Measurements from ENCODE around the gene ARHGEF25.
A peak's percentile ranks its signal among the peaks of the same experiment; 100 is the strongest.
"Not testable (repeated sequence)": the region's sequence is repeated elsewhere in the genome, so short reads cannot be mapped to it uniquely, and the experiment has no call there.

ARHGEF25 gene

DNA sequence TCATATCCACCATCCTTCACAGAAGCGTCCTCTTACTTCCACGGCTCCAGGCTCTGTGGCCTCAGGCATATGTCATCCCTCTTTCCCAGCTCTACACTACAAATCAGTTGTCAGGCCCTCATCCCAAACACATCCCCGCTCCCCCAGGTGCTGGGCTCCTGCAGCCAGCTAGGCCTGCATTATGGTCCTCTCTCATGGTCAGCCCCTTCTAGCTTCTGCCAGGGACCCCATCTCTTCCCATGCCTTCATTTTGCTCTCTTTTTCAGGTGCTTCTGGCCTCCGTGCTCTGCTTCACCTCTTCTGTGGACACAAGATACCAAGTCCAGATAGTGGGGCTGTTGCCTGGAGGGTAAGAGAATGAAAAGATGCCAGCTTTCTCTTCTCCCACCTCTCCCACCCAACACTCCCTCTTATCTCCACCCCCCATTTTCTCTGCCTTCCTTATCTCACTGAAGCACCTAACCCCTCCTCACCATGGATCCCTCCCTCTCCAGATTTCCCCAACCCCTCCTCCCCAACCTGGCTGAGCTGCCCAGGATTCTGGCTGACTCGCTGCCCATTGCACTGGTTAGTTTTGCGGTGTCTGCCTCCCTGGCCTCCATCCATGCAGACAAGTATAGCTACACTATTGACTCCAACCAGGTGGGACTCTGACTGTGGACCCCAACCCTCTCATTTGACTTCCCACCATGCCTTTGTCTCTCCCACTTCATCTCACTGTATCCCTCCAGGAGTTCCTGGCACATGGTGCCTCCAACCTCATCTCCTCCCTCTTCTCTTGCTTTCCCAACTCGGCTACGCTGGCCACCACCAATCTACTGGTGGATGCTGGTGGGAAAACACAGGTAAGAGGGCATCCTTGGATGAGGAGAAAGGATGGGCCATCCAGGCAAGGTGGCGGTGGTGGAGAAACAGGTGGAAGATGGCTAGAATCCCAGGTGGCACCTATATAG, 11.3 kb downstream of the ARHGEF25 start:
- DNase-seq: no peak

DNA sequence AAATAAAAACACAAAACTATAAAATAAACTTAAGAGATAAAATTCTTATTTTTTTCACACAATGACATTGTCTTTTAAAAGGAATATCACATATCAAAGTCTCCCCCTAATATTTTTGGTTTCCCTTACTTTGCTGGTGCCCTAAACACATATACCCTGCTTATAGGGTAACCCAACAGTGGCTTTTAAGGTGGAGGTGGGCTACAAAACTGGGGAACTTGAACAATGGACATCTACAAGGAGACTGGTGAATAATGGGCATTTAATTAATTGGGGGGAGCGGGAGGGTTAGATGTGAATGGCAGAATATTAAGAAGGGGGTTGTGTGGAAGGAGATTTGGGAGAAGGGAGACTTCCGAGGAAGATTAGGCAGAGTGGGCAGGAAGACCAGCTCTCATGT, 12.2 kb downstream of the ARHGEF25 start:
- no peak for DNase-seq

DNA sequence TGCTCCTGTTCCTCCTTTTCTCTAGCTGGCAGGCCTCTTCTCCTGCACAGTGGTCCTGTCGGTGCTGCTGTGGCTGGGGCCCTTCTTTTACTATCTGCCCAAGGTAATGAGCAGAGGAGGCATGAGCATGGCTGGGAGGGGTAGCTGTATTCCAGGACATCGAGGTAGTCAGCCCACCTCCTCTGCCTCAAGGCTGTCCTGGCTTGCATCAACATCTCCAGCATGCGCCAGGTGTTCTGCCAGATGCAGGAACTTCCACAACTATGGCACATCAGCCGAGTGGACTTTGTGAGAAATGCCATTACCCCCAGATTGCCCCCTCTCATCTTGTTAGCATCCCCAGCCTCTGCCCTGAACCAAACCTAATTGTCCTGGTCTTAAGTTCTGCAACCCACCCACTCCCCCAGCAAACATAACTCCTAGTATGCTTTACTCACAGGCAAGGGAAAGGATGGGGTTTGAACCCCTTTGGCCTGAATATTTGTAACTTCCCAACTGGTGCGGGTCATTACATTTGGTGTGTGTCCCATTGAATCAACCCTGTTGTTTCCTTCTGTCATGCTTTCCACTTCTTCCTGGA, 12.7 kb downstream of the ARHGEF25 start:
- no peak for DNase-seq

DNA sequence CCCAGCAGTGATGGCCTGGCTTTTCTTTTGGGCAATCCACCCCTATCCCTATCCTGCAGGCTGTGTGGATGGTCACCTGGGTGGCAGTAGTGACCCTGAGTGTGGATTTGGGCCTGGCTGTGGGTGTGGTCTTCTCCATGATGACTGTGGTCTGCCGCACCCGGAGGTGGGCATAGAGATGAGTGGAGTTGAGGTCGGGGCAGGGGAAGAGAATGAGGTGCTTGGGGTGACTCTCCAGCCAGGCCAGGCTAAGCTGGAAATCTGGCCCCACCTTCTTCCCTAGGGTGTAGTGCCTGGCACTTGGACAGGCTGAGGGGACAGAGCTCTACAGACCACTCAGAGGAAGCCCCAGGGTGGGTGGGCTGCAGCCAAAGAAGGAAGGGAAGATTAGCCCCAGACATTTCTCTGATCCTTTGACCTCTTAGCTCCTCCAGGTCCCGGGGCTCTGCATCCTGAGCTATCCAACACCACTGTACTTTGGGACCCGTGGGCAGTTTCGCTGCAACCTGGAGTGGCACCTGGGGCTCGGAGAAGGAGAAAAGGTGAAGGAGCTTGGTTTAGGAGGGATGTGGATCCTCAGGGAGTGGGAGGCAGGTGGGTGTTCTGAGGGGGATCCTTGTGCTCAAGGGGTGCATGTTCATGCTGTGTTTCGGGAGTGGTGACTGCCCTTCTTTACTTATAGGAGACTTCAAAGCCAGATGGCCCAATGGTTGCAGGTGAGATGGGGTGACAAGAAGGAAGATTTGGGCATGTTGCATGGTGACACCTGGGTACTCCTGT, 13.4 kb downstream of the ARHGEF25 start:
- DNase-seq: no peak

DNA sequence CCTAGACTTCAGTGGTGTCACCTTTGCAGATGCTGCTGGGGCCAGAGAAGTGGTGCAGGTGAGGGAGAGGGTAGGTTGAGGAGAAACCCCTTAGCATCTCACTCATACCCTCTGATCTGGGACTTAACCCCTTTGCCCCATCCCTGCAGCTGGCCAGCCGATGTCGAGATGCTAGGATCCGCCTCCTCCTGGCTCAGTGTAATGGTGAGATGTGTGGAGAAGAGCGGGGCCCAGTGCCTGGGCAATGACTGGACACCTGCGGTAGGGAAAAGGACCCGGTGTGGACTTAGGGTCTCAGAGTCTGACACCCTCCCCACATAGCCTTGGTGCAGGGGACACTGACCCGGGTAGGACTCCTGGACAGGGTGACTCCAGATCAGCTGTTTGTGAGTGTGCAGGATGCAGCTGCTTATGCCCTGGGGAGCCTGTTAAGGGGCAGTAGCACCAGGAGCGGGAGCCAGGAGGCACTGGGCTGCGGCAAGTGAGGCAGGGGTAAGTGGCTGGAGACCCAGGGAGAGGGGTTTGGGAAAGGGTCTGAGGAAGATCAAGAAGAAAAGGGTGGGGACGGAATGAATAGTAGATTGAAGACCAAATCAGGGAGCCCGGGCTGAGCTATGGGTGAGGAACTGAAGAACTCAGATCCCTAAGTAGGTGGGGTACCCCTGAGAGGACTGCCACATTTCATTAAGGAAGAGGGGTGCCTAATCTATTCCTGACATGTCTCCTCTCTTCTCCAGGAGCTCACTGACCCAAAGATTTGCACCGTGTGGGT, 14.2 kb downstream of the ARHGEF25 start:
- no peak for DNase-seq

DNA sequence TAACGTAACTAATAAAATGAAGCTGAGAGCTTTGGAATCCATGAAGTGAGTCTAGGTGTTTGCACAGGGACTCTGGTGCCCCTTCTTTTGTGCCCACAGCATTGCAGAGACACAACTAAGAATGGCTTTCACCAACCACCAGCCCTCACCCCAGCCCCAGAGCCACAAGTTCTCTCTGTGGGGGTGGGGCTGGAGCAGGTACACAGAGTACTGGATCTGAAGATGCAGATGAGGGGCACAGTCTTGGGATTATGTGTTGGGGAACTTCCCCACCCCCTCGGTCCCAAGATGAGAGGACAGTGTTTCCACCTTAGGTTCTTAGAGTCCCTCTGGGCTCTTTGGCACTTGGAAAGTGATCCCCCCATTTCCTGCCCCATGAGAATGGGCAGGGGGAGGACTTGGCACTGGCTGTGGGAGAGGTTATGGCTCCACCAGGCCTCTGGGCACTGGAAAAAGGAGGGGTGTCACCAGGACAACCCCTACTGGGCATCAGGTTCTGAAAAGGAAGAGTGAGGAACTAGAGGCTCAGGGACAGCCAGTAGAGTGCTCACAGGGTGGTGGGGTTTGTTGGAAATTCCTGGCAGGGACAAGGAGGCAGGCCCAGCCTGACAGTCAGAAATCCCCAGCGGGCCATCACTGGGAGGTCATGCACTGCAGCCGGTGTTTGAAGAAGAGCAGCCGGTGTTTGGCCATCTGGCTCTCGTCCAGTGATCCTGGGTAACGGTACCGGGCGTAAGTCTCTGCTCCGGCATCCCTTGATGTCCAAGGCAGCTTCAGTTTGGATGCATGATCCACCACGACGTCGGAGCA, 15.1 kb downstream of the ARHGEF25 start:
- DNase-seq: no peak

DNA sequence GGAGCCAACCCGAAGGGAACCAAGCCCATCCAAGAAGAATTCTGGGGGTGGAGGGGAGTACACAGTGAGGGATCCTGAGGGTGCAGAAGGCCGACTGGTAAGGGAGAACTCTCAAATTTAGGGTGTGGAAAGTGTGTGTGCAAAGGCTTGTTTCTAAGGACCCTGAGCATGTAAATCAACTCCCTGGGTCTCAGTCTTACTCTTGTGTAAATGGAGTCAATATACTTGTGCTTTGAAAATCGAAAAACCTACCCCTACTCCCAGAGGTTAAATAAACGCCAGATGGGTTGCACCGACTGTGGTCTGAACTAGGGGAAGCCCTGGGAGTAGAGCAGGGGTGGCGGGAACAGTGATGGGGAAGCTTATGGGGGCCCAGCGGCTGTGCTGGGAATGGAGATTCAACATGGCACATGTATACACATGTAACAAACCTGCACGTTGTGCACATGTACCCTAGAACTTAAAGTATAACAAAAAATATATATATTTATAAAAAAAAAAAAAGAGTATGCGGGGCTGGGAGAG, 15.7 kb downstream of the ARHGEF25 start:
- no peak for DNase-seq

DNA sequence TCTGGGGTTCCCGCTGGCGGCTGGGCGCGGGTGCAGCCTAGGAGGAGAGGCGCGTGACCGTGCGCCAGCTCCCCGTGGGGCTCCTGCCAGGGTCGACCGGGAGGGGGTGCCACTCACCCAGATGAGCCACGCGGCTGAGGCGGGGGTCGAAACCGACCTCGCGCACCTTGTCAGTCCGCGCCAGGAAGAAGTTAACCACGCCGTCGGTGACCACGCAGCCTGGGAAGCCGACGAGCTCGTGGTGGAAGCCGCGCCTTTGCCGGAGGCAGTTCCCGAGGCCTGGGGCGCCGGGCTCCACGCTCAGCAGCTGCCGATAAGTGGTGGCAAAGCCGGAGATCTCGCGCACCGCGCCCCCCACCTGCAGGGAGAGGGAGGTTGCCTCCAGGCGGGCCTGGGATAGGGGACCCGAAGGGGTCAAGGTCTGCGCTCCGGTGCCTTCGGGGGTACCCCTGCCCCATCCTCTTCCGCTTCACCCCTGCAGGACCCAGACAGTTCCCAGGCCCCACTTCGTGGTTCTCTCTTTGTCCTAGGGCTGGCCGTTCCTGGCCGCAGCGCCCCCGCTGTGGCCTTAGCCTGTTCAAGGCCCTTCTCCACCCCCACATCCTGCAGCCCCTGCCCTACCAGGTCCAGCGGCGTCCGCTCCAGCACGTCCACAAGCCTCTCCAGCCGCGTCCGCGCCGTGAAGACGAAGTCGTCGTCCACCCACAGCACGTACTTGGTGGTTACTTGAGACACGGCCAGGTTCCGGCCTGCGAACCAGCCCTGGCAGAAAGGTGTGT, 16.5 kb downstream of the ARHGEF25 start:
- no peak for DNase-seq

DNA sequence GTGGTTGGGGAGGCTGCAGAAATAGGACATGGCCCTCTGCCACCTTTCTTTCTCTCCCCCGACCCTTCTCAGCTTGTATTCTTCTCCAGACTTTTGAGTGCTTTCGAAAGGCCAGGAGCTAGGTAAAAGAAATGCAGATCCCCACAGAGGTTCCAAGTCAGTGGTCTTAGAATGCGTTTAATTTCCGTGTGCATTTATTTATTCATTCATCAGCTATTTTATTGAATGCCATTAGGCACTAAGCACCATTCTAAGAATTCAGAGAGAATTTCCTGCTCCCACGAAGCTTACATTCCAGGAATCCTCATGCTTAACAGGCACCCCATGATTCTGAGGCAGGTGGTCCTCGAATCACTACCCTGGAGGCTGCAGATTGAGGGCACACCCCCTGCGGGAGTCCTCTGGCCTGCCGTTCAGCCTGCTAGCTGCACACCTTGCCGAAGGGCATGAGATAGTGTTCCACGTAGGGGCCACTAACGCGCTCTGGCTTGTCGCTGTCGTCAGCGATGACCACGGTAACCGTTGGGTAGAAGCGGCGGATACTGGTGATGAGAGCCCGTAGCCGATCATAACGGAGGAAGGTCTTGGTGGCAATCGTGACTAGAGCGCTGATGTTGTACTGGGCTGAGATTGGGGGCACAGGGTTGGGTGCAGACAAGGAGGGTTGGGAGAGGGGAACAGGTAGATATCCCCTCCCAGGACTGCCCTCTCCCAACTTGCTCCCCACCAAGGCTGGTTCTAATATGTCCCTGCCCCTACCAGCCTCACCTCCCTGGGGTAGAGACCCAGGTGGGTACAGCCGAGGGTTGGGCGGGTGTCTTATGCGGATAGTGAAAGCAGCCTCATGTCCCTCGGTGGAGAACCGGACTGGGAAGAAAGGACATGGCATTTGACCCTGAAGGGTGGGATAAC, 17.3 kb downstream of the ARHGEF25 start:
- DNase-seq: no peak

DNA sequence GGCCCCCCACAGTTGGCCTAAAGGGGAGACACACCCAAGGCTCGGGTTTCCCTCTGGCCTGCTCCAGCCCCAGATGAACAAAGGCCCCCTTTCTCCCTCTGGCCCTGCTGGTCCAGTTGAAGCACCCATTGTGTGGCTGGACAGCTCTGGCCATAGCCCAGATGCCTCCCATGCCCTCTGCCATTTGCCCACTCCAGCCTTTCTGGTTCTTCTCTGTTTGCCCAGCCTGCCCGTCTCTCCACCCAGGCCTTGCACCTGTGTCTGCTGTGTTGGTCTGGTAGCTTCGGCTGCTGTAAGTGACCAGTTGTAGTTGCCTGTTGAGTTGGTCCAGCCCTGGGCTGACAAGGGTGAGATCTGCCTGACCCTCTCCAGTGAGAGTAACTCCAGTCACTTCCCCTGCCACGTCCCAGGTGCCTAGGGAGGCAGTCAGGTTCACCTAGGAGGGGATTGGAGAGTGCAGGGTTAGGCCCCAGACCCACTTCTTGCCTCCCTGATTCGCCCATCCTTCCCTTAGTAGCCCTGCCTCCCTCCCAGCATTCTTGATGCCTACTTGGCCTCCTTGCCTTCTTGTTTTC, 18.7 kb downstream of the ARHGEF25 start:
- DNase-seq: no peak

DNA sequence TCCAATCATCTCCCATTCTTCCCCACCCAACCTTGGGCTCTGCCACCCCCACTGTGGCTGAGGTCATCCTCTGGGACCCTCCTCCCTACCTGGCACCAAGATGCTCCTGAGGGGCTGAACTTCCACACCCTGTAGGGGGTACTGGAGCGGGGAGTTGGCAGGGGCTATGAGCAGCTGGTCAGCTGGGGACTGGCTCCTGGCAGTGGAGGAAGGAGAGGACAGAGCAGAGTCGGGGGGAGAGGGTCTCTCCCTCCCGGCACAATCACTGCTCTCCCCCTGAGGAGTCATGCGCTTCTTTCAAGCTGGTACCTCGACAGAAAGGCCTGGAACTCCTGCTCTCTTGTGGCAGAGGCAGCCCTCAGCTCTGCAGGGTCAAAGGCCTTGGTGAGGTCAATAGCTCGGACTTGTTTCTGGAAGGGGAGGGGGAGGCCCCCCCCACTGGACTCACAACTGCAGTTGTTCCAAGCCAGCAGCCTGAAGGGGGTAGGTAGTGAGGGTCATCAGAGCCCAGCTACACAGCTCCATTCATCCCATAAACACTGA, 19.7 kb downstream of the ARHGEF25 start:
- DNase-seq: no peak

DNA sequence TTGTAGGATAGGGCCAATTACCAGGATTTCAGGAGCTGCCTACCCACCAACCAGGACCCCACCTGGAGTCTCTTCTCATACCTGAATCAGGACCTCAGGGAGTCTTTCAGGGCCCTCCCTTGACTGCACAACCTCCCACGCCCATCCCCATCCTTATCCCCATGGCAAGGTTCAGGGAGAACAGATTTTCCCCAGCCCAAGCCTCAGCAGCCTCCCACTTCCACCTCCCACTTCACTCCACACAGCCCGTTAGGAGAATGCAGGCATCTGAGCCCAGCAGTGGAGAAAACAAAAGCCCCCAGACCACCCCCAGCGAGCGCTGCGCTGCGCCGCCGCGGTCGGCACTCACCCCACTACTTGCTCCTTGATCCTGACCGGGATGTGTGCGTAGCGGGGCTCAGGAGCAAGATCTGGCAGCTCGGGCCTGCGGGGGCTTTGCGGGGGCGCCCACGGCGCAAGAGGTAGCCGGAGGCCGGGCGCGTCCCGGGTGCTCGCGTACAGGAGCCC, 20.4 kb downstream of the ARHGEF25 start:
- no peak for DNase-seq

DNA sequence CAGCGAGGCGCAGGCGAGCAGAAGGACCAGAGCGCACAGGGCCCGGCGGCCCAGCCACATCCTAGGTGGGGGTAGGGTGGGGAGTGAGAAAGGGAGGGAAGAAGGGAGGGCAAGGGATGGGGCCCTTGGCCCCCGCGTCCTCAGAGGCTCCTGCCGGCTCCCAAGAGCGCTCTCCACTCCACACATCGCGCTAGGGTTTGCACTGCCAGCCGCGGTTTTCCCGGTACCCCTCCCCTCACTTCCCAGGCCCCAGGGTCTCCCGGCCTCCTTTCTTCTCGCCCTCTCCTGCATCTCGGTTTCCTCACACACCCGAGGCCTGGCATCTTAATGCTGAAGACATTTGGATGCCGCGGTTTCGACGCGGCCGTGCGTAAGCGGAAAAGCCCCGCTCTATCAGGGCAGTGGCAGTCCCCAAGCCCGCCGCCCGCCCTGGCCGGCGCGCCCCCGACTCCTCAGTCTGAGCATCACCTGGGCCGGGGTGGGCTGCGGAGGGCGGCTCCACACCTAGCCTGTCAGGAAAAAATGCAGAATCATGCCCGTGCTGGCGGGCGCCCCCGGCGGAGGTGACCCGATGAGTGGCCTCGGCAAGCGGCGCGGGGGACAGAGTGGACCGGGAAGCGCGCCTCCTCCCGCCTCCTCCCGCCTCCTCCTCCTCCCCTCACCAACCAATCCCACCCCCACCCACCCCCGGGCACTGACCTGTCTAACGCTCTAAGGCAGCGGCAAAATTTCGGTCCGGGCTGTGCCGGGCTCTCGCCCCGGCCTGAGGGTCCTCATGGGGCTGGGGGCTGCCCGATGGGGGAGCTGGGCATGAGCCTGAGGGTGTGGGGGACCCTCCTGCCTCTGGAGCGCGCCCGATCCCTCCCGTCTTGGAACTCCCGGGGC, 21.1 kb downstream of the ARHGEF25 start:
- DNase-seq: no peak

DNA sequence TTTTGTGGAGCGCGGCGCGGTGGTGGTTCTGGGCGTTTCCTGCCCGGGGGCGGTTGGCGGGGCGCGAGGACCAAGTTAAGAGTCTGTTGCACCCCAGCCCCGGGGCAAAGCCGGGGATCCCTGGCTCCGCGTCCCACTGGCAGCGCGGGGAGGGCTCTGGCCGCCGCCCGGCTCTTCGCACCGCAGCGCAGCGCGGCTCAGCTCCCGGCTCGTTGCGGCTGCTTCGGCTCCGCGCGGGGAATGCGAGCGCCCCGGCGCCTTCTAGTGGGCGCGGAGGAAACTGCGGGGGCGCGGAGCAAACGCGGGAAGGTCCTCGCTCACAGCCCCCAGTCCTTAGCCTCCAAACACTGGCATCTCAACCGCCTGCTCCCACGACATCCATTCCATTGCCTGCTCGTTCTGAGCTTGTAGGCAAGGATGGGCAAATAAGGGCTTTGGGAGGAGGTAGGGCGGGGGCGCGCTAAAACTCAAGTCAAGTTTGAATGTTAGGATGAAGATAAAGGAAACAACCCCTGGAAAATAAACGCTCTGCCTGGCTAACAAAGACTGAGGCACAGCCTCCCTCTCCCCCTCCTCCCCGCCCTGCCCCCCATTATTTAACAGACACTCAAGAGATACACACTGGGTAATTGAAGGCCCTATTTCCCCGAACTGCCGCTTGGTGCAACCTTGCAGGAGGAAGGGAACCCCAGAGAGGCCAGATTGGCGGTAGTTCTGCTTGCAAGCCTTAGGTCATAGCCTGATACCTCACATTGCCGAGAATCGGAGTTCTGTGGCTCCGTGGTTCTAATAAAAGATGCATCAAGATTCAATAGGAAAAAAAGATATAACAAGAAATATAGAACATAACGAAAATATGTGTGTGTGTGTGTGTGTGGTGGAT, 22.0 kb downstream of the ARHGEF25 start, which contains the start of gene B4GALNT1:
Gene B4GALNT1, minus strand, starts transcription at position 244 of the 883 bp plus-strand sequence. CDS start 1,069 bp downstream, outside the sequence.
- DNase-seq: peak; percentile 26 to 50 (median 35)

DNA sequence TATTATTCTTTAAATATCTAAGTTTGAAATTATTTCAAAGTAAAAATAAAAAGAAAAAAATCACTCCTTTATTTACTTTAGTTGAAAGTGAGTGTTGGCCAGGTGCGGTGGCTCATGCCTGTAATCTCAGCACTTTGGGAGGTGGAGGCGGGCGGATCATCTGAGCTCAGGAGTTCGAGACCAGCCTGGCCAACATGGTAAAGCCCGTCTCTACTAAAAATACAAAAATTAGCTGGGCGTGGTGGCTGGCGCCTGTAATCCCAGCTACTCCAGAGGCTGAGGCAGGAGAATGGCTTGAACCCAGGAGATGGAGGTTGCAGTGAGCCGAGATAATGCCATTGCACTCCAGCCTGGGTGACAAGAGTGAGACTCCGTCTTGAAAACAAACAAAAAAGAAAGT, 25.5 kb downstream of the ARHGEF25 start:
- not testable (repeated sequence) for DNase-seq

DNA sequence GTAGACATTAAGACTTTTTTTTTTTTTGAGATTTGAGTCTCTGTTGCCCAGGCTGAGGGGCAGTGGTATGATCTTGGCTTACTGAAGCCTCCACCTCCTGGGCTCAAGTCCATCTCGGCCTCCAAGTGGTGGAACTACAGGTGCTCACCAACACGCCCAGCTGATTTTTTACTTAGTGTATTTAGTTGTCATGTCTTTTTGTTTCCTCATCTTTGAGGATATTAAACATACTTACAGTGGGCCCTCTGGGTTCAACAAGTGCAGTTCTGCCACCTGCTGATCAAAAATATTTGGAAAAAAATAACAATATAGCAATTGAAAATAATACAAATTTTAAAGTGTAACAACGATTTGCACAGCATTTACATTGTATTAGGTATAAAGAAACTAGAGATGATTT, 26.1 kb downstream of the ARHGEF25 start:
- DNase-seq: no peak

DNA sequence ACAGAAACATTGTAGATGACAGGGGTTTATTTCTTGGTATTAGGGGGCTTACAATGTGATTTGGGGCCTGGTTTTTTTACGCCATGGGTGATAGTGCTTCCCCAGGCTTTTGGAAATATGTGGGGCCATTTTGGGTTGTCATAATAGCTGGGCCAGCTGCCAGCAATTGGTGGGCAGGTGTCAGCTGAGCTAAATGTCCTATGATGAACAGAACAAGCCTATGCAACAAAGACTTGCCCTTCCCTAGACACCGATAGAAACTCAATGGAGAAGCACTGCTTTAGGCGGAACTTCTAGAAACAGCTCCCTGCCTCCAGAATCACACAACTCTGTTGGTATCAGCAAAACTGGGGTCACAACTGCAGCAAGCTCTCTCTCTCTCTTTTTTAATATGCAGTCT, 26.9 kb downstream of the ARHGEF25 start:
- DNase-seq: no peak

Measured in activated CD4-positive, CD25-positive, alpha-beta regulatory T cell (primary cell).